Nephron progenitor cell (in vitro differentiated cells): Measurements from ENCODE around the gene CAV1.

ENCODE experiments used
- DNase-seq: peaks from one replicate; pipeline ENCODE4 v3.0.0; 2021
- H3K27ac Mint-ChIP-seq: 2 replicates; pipeline ENCODE4 v1.8.0; 2021; ENCODE audit warnings: mild to moderate bottlenecking, moderate library complexity, mixed read lengths
- H3K27me3 Mint-ChIP-seq: 2 replicates; pipeline ENCODE4 v1.8.0; 2021; ENCODE audit warnings: mild to moderate bottlenecking, low read depth, mixed read lengths; ENCODE audit not compliant: poor library complexity
- H3K36me3 Mint-ChIP-seq: 2 replicates; pipeline ENCODE4 v1.8.0; 2021; ENCODE audit warnings: low read depth, mixed read lengths
- H3K4me1 Mint-ChIP-seq: 2 replicates; pipeline ENCODE4 v1.8.0; 2021; ENCODE audit warnings: mixed read lengths
- H3K4me3 Mint-ChIP-seq: 2 replicates; pipeline ENCODE4 v1.8.0; 2021; ENCODE audit warnings: mild to moderate bottlenecking, moderate library complexity, mixed read lengths
- H3K9me3 Mint-ChIP-seq: 2 replicates; pipeline ENCODE4 v1.8.0; 2021; ENCODE audit warnings: mild to moderate bottlenecking, moderate library complexity, mixed read lengths
- CTCF ChIP-seq: fragments of 200-600 bp; sonication (generic); IDR thresholded peaks from 2 replicates; pipeline ENCODE4 v1.5.0; 2021; ENCODE audit warnings: antibody characterized with exemption

CAV1 gene

GRCh38 chr7:116540743-116541142, 15.9 kb downstream of the CAV1 start:
- peaks cover 17% of the 10 kb centered on the region for H3K9me3 Mint-ChIP-seq
- no peak for TF ChIP-seq CTCF
- DNase-seq: no peak
- H3K27ac Mint-ChIP-seq: no peak overlapping the region
- H3K4me3 Mint-ChIP-seq: no peak overlapping the region
- H3K36me3 Mint-ChIP-seq: peaks cover 4% of the 10 kb centered on the region
- peaks cover 31% of the 10 kb centered on the region for H3K4me1 Mint-ChIP-seq
- H3K27me3 Mint-ChIP-seq: peaks cover 7% of the 10 kb centered on the region

- Mint-ChIP-seq H3K27ac (no peak overlapping the region), H3K36me3 (peaks cover 4% of the 10 kb centered on the region), H3K27me3 (peaks cover 7% of the 10 kb centered on the region)
These were observed 17.1 kb downstream of the CAV1 start for GRCh38 chr7:116541951-116542350.

GRCh38 chr7:116542618-116543017, 17.8 kb downstream of the CAV1 start:
- Mint-ChIP-seq H3K9me3 (peaks cover 15% of the 10 kb centered on the region), H3K36me3 (peaks cover 4% of the 10 kb centered on the region), H3K4me3 (no peak overlapping the region), H3K27me3 (peaks cover 7% of the 10 kb centered on the region), H3K27ac (no peak overlapping the region), H3K4me1 (peaks cover 31% of the 10 kb centered on the region)
- no peak for TF ChIP-seq CTCF
- DNase-seq: no peak

More at GRCh38 chr7:116541951-116542350, 17.1 kb downstream of the CAV1 start:
- no peak for DNase-seq
- H3K4me1 Mint-ChIP-seq: peaks cover 31% of the 10 kb centered on the region
- H3K4me3 Mint-ChIP-seq: no peak overlapping the region
- TF ChIP-seq CTCF: no peak
- H3K9me3 Mint-ChIP-seq: peaks cover 17% of the 10 kb centered on the region

GRCh38 chr7:116543664-116544063, 18.8 kb downstream of the CAV1 start:
- no peak for DNase-seq
- Mint-ChIP-seq H3K36me3 (peaks cover 4% of the 10 kb centered on the region), H3K27ac (no peak overlapping the region)

GRCh38 chr7:116544487-116544886, 19.7 kb downstream of the CAV1 start:
- Mint-ChIP-seq H3K27me3 (peaks cover 7% of the 10 kb centered on the region), H3K36me3 (no peaks in the 10 kb centered on the region), H3K27ac (no peak overlapping the region), H3K4me3 (no peak overlapping the region), H3K9me3 (no peaks in the 10 kb centered on the region), H3K4me1 (peaks cover 31% of the 10 kb centered on the region)
- no peak for TF ChIP-seq CTCF
- DNase-seq: no peak

More at GRCh38 chr7:116543664-116544063, 18.8 kb downstream of the CAV1 start:
- H3K9me3 Mint-ChIP-seq: peaks cover 7% of the 10 kb centered on the region
- H3K4me3 Mint-ChIP-seq: no peak overlapping the region
- H3K27me3 Mint-ChIP-seq: peaks cover 7% of the 10 kb centered on the region
- H3K4me1 Mint-ChIP-seq: peaks cover 31% of the 10 kb centered on the region
- TF ChIP-seq CTCF: no peak

- Mint-ChIP-seq H3K9me3 (no peaks in the 10 kb centered on the region), H3K4me1 (peaks cover 31% of the 10 kb centered on the region), H3K27ac (no peak overlapping the region), H3K36me3 (no peaks in the 10 kb centered on the region), H3K4me3 (no peak overlapping the region), H3K27me3 (peaks cover 4% of the 10 kb centered on the region)
- no peak for TF ChIP-seq CTCF
- DNase-seq: no peak
These were observed 20.7 kb downstream of the CAV1 start for GRCh38 chr7:116545411-116545993.
